AG08395 (cell line): ENCODE data around the gene HSPB6.
"Not testable (repeated sequence)": the region's sequence is repeated elsewhere in the genome, so short reads cannot be mapped to it uniquely, and the experiment has no call there.

Experiments
- DNase-seq: peaks from one replicate; pipeline ENCODE4 v3.0.0; 2012; ENCODE audit warnings: mixed read lengths, low spot score

The HSPB6 gene, protein sequence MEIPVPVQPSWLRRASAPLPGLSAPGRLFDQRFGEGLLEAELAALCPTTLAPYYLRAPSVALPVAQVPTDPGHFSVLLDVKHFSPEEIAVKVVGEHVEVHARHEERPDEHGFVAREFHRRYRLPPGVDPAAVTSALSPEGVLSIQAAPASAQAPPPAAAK

DNA sequence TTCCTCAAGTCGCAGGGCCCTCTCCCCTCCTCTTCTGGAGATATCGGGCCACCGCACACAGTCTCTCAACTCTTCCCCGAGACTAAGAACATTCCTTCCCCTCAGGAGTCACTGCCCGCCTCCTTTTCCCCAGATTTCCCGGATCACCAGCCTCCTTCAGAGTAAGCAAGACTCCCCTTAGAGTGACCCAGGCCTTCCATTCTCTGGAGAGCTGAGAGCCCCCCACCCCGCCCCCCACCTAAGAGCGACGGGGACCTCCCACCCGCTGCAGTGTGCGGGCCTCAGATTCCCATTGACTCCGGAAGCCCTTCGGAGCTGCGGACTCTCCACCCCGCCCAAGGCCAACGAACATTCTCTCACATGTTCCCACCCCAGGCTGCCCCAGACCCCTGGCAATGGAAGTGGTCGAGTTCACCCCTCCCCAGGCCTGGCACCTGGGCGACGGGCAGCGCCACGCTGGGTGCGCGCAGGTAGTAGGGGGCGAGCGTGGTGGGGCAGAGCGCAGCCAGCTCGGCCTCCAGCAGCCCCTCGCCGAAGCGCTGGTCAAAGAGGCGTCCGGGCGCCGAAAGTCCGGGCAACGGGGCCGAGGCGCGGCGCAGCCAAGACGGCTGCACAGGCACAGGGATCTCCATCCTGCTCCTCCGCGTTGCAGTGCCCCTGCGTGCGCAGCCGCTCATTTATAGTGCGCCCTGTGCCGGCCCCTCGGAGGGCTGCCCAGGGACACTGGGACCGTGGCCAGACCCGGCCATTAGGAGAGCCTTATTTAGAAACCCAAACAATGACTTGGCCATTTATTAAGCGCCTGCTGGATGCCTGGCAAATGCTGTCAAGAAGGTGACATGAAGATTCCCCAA lies at the start of gene HSPB6:
Gene HSPB6 (minus strand): TSS at position 653 of the 854 bp plus-strand sequence. CDS start 21 bp downstream, at position 632.
- peak; percentile 50 for DNase-seq

DNA sequence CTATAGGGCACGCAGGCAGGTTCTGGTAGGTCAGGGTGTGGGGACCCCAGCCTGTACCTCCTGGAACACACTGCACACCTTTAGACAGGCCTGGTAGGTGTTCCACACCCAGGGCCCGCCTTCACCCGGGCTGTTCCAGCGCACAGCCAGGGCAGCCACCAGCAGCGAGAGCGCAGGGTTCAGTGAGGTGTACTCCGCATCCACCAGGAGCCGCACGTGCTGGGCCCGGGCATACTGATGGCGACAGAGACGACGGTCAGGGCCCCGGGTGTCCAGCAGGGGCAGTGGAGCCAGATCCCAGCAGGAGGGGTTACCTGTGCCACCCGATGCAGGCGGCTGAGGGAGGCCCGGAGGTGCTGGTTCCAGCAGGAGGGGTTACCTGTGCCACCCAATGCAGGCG lies 49.8 kb upstream of the HSPB6 start:
- no peak for DNase-seq

DNA sequence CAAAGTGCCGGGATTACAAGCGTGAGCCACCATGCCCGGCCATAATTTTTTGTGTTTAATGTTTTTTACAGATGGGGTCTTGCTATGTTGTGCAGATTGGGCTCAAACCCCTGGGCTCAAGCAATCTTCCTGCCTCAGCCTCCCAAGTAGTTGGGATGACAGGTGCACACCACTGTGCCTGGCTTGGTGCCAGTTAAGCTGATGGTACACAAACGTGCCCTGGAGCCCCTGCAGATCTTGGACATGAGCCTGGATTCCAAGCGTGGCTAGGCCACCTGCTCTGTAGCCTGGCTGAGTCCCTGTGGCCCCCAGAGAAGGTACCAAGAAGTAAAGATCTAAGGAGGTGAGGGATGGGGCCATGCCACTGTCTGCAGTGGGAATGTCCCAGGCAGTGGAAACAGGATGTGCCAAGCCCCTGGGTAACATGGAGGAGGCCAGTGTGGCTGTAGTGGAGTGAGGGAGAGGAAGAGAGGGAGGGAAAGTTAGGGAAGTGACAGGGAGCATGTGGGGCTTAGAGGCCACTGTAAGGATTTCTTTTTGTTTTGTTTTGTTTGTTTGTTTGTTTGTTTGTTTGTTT lies 48.8 kb upstream of the HSPB6 start:
- DNase-seq: no peak

DNA sequence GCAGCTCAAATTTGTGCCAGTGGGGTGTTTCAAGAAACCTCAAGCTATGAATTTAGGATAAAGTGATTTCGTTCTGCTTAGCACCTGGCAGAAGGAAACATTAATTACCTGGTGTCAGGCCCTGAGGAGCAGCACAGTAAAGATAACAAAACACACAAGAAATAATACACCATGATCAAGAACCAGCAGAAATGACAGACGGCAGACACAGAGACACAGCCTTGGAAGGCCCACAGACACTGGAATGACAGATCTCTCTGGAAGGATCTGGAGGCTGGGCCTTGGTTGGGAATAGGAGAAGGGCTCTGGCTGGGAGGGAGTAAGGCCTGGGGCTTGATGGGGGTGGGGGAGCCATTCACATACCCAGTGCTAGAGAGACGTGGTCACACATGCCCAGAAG lies 45.0 kb upstream of the HSPB6 start:
- no peak for DNase-seq

DNA sequence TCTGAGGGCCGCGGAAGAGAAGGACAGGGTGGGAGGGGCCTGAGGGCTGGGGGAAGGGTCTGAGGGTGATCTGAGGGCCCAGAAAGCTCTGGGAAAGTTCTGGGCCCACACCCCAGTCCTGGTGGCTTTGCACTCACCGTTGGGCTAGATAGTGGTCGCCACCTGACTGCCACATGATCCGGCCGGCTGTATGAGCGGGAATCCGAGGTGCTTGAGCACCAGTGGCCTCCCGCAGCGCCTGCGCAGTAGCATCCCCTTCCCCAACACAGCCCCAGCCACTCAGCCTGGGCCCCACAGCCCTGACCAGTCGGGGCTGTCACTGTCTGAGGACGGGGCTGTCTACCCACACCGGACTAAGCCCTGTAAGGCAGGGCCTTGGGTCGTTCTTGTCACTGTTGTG lies 40.8 kb upstream of the HSPB6 start:
- DNase-seq: no peak

DNA sequence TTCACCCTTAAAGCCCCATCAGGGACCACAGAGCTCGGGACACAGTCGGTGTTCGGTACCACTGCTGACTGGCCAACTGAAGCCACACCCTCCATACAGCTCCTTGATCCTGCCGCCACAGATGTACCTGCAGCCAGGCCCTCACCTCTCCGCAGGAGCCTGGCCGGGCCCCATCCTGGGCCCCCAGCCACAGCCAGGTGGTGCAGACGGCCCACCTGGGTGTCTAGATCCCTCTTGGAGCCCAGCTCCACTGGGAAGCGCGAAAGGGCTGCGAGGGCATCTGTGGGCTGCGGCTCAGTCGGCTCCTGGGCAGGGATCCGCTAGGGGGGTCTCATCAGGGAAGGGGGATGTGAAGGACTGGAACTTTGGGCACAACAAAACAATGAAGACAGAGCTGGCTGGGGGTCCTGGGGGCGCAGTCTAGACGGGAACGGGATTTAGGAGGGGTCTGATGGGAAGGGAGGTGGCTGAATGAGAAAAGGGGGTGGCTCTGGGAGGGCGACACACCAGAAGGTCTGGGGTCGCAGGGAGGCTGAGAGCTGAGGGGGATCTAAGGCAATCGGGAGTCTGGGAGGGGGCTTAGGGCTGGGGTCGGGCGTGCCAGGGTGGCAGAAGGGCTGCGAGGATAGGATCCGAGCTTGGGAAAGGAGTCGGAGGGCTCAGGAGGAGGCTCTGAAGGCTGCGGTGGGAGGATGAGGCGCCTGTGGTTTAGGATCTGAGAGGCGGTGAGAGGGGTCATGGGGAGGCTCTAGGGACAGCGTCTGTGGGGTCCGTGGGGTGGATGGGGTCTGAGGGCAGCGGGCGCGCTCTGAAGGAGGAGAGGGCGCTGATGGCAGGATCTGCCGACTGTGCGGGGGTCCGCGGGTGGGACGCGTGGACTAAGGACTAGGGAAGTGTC lies 40.1 kb upstream of the HSPB6 start:
- DNase-seq: no peak

DNA sequence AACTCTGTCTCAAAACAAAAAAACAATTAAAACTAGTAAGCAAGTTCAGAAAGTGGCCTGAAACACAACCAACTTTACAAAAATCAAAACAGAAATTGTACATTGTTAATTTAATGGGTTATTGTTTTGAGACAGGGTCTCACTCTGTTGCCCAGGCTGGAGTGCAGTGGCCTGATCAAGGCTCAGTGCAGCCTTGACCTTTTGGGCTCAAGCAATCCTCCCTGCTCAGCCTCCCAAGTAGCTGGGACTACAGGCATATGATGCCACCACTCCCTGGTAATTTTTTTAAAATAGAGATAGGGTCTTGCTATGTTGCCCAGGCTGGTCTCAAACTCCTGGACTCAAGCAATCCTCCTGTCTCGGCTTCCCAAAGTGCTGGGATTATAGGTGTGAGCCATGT lies 38.7 kb upstream of the HSPB6 start:
- not testable (repeated sequence) for DNase-seq

DNA sequence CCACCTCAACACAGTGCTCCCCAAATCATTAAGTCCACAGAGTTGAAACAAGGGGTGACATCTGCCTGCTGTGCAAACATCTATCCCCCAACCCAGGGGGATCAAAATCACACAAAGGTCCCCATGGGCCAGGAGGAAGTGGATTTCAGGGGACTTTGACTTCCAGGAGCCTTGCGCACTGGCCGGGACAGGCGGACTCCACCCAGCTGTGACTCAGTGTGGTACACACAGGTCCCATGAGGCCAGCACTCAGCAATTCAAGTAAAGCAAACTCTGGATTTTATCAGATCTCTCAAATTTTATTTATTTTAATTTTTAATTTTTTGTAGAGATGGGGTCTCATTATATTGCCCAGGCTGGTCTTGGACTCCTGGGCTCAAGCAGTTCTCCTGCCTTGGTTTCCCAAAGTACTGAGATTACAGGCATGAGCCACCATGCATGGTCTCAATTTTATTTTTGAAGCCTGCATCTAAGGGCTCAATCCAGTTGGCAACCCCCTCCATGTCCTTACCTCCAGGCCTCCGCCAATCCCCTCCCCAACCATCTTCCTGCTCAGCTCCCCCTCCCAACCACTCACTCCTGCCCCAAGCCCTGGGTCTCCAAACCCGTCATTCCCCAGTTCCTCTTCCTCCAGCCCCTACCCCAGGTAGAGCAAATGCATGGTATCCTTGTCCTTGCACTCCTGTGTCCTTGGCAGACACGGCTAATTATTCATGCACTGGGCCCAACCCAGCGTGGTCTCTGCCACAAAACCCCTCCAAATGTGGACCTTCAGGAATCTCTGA lies 36.7 kb upstream of the HSPB6 start:
- peak; percentile 83 for DNase-seq

DNA sequence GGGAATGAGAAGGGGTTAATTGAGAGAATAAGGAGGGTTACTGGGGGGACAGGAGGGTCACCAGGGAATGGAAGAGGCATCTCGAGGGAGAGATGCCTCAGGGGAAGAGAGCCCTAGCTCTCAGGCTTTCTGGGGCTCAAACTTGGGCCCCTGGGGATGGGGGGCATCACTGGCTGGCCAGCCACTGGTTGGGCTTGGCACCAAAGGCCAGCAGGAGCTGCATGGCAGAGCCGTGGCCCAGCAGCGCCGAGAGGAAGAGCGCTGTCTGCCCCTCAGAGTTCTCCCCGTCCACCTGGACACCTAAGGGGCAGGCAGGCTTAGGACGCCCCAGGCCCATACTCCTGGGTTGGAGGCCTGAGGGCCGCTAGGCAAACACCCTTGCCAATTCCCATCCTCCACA lies 36.1 kb upstream of the HSPB6 start:
- no peak for DNase-seq

DNA sequence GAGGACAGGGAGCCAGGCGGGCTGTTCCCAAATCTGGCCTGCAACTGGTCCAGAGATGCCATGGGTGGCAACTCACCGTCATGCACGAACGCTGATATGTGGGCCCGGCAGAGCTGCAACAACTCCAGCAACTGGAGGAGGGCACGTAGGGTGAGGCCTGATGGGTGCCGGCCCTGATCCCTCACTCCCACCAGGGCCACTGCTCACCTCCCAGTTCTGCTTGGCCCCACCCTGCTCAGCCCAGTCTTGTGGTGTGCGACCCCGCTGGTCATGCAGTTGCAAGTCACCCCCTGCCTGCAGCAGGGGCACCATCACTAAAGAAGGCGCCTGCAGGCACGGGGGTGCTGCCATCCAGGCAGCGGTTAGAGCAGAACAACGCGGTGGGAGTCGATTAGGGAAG lies 35.5 kb upstream of the HSPB6 start:
- no peak for DNase-seq

DNA sequence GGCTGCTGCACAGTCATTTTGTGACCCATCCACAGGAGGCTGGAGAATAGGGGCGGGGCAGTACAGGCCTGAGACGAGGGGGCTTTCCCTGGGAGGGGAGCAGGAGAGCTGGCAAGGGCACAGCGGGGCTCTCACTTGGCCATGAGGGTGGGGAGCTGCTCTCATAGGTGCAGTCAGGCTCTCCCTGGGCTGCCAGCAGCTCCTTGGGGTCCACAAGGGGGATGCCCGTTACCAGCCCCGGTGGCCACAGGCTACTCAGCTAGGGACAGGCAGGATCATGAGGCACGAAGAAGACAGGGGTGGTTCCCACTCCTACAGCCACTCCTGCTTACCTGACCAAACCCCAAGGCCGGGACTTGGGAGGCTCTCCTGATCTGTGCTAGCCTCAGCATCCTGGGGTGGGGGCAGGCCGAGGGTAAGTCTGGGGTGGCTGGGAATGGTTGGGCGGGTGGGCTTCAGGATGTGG lies 35.0 kb upstream of the HSPB6 start:
- DNase-seq: no peak

DNA sequence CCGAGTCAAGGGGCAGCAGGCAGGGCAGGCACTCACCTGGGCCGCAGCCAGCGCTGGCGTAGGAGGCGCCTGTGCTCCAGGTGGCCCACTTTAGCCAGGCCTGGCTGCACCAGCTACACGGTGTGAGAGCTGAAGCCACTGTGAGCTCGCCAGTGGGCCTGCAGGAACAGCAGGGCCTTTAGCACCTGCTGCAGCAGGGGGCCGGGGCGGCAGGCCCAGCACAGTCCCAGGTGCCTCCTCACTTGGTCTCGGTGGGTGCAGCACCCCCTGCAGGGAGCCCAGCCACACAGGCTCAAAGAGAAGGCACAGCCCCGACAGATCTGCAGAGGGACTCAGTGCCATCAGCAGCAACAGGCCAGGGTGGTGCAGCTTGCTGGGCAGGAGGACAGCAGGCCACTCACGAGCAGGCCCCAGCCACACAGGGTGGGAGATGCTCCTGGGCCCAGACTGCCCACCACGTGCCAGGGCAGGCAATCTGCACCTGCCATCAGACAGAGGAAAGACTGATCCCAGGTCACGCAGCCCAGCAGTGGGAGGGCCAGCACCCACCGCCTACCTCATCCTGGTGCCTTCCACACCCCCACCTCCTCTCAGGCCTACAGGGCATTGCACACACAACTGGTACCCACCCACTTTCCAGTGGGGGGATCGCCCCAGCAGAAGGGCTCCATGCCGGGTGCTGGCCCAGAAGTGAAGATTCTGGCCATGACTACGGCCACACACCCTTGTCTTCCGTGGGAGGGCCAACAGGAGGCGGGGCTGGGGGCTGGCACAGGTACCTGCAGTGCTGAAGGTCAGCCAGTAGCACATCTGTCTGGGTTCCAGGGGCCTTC lies 34.4 kb upstream of the HSPB6 start:
- no peak for DNase-seq

DNA sequence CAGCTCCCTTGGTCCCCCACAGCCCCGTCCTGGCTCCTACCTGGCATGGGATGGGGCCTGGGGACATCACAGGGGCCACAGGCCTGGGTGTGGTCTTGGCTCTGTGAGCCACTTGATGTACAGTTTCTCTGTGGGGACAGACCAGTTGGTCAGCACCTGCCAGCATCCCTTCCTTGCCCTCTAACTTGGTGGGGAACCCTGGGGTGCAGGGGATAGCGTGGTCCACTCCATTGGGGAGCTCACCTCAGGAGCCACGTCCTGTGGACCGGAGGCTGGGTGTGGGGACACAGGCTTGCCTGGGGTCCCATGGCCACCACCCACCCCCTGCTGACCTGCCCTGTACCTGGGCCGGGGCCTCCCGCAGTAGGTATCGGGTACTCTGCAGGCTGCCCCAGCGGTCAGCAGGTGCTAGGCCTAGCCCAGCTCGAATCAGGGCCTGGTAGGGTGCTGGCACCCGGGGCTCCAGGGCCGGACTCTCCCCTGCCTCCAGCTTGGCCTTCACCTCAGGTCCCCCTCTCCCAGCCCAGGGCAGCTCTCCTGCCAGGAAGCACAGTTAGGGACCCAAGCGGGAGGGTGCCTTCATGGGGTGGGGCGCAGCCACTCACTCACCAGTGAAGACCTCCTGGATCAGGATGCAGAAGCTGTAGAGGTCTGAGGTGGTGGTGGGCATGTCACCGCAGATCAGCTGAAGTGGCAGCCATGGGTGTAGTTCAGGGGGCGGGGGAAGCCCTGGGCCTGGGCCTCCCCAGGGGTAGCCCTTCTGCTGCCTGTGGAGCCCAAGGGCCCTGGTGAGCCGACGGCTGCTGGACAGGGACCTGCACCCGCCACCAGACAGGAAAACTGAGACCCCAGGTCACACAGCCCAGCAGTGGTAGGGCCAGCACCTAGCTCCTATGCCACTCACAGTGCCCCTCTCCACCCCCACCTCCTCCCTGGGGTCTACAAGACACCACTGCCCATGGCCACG lies 33.4 kb upstream of the HSPB6 start:
- DNase-seq: no peak

DNA sequence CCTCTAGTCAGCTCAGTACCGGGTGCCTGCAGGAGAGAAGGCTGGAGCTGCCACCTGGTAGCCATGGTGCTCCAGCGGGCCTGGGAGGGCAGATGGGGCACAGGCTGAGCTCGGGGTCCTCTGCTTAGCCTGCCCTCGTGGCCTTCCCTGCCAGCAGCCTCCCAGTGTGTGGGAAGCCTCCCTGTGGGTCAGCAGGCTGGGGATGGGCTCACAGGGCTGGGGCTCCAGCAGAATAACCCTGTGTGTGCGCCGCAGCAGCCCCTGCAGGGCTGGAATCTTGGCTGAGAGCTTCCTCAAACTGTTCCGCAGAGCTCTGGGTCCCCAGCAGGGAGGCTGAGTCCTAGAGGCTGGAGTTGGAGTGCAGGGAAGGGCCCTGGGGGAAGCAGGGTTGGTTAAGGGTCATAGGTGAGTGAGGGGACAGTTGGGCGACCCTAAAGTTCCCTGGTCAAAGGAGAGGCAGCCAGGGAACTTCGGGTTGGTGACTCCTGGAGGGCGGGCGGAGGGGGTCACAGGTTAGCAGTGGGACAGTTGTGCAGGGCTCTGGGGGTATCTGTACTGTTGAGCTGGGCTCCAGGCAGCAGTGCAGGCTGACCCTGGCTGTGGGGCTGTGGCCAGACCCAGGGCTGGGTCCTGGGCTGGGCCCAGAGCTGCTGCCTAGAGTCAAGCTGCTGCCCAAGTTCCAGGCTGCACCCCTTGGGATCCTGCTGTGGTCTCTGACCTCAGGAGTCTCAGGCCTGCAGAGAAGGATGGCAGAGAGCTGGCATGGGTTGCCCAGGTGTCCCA lies 32.6 kb upstream of the HSPB6 start:
- DNase-seq: no peak

DNA sequence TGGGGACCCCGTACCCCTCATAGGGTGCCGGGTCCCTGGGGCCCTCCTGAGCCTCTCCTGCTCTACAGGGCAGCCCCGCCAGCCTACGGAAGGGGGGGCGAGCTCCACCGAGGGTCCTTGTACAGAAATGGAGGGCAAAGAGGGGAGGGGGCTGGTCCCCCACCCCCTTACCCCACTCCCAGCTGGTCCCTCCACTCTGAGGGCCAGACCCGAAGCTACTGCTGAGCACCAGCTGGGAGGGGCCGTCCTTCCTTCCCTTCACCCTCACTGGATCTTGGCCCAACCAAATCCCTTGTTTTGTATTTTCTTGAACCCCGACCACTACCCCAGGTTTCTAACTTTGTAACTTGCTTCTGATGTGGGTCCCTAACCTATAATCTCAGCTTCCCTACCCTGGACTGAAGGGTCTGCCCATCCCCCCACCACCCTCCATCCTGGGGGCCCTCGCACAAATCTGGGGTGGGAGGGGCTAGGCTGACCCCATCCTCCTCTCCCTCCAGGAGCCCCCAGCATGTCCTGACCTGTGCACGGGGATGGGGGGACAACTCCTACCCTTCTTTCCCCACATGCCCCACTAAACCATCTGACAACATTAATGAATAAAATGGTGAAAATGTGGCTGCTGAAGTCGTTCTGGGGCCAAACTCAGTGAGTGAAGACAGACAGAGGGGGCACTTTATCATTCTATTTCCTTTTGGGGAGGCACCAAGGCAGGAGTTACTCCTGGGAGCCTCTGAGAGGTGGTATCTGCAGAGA lies 31.6 kb upstream of the HSPB6 start:
- no peak for DNase-seq

DNA sequence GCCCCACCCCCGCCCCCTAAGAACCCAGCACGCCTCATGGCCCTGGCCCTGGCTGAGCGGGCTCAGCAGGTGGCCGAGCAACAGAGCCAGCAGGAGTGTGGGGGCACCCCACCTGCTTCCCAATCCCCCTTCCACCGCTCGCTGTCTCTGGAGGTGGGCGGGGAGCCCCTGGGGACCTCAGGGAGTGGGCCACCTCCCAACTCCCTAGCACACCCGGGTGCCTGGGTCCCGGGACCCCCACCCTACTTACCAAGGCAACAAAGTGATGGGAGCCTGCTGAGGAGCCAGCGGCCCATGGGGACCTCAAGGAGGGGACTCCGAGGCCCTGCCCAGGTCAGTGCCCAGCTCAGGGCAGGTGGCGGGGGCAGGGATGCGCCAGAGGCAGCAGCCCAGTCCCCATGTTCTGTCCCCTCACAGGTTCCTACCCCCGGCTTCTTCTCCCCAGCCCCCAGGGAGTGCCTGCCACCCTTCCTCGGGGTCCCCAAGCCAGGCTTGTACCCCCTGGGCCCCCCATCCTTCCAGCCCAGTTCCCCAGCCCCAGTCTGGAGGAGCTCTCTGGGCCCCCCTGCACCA lies 30.5 kb upstream of the HSPB6 start:
- no peak for DNase-seq
